Mucosa of descending colon (tissue), 3 donors: Measurements from ENCODE around the gene TET1. TPM values are rescaled to one million over a fixed set of nuclear protein-coding genes. Genes with fewer than 3 reads are reported as not detected.

Experiments
- ATAC-seq: fragments of 200-7000 bp; cut with Tn5 transposase; one replicate; pipeline ENCODE4 v1.9.1; 2020; ENCODE audit warnings: mild to moderate bottlenecking, moderate library complexity
- DNase-seq, 3 donors: peaks; one replicate each; pipeline ENCODE4 v3.0.0-alpha.2; 2020
- H3K36me3 ChIP-seq: fragments of 200-600 bp; one replicate; pipeline ENCODE4 v1.8.0; 2021; ENCODE audit warnings: low read depth, mild to moderate bottlenecking
- H3K4me1 ChIP-seq: fragments of 200-600 bp; one replicate; pipeline ENCODE4 v1.8.0; 2021; ENCODE audit warnings: low read depth, mild to moderate bottlenecking
- H3K4me3 ChIP-seq: fragments of 200-600 bp; one replicate; pipeline ENCODE4 v1.8.0; 2021; ENCODE audit warnings: mild to moderate bottlenecking
- H3K9me3 ChIP-seq: fragments of 200-600 bp; one replicate; pipeline ENCODE4 v1.8.0; 2021; ENCODE audit warnings: mild to moderate bottlenecking
- CTCF ChIP-seq: fragments of 200-600 bp; IDR thresholded peaks from one replicate; pipeline ENCODE4 v1.8.0; 2022; ENCODE audit warnings: antibody characterized with exemption, mild to moderate bottlenecking
- intact Hi-C, 2 donors: fragments of 100-400 bp; cut with DNase I in 1 of 2; cut with micrococcal nuclease in 1 of 2; formaldehyde crosslinking; loops; one replicate each; pipeline versions ENCODE4 v1.11.0 to v1.11.1; 2022; cut with DNase I, micrococcal nuclease
- total RNA-seq, 3 donors: library from RNA; stranded (reverse); fragmentation: NEBNext Ultra II Directional in 2 of 3; extraction: Animal tissue kit (Norgen Biotek cat#: 25700) in 2 of 3; gene quantifications; one replicate each; pipeline versions ENCODE4 v1.2.1 to v1.2.4, GENCODE V29; 2021 to 2023
- donor health status: DM: no; HTN: no; CAD: no; lungs with moderate emphysema.
- donor health status: DM: no; HTN: no; CAD: no.
- donor health status: DM: no; HTN: yes; CAD: no.

Gene TET1
- total RNA-seq, 3 donors from 2014 or later: 1.0 to 5.7 (median 1.1) TPM

GRCh38 chr10:68553599-68553998 is 6.5 kb upstream of the TET1 start:
- intact Hi-C loops: no loop called here
- ATAC-seq (no peak), DNase-seq (no peak)
- Histone ChIP-seq H3K4me1 (no peaks in the 10 kb centered on the region), H3K4me3 (no peak overlapping the region), H3K9me3 (no peaks in the 10 kb centered on the region), H3K36me3 (no peaks in the 10 kb centered on the region)
- TF ChIP-seq CTCF: no peak

- intact Hi-C loops: no loop called here
- no peak for TF ChIP-seq CTCF
- DNase-seq: no peak
- Histone ChIP-seq H3K4me3 (no peak overlapping the region), H3K9me3 (no peaks in the 10 kb centered on the region), H3K36me3 (no peaks in the 10 kb centered on the region), H3K4me1 (peaks cover 6% of the 10 kb centered on the region)
- no peak for ATAC-seq
Measured at GRCh38 chr10:68558478-68558877, 1.7 kb upstream of the TET1 start.

- H3K4me3 ChIP-seq: no peak overlapping the region
- no peaks in the 10 kb centered on the region for H3K9me3 ChIP-seq
- H3K4me1 ChIP-seq: peaks cover 6% of the 10 kb centered on the region
- intact Hi-C loops: no loop called here
- TF ChIP-seq CTCF: no peak
- no peaks in the 10 kb centered on the region for H3K36me3 ChIP-seq
- ATAC-seq: no peak
- no peak for DNase-seq
Measured at GRCh38 chr10:68559251-68559650, 886 bp upstream of the TET1 start.

- ATAC-seq (peak; percentile 31), DNase-seq (no peak)
Measured at GRCh38 chr10:68559841-68560185, 324 bp upstream of the TET1 start.

GRCh38 chr10:68560943-68561864 is 1.1 kb downstream of the TET1 start:
- TF ChIP-seq CTCF: no peak
- DNase-seq: peak in 2 of 3 donors; percentile 16 to 37
- ATAC-seq: peak; percentile 33
- intact Hi-C loops: no loop called here
- H3K4me3 ChIP-seq: peak overlapping the region; percentile 30
- H3K36me3 ChIP-seq: no peaks in the 10 kb centered on the region
- no peaks in the 10 kb centered on the region for H3K9me3 ChIP-seq
- H3K4me1 ChIP-seq: peaks cover 6% of the 10 kb centered on the region

More at GRCh38 chr10:68559841-68560185, 324 bp upstream of the TET1 start:
- H3K4me3 ChIP-seq: no peak overlapping the region
- no peaks in the 10 kb centered on the region for H3K36me3 ChIP-seq
- intact Hi-C loops: no loop called here
- peaks cover 6% of the 10 kb centered on the region for H3K4me1 ChIP-seq
- TF ChIP-seq CTCF: no peak
- H3K9me3 ChIP-seq: no peaks in the 10 kb centered on the region
